ENCODE measurements around the gene TRIM7. TPM values are rescaled to one million over a fixed set of nuclear protein-coding genes. Genes with fewer than 3 reads are reported as not detected.
A peak's percentile ranks its signal among the peaks of the same experiment; 100 is the strongest.

TRIM7 gene
- total RNA-seq, 3 donors from 2014 or later (not counting 1 experiment from before 2014, with no cell fraction given) = 0.73 to 1.2 TPM; not detected in 1

DNA sequence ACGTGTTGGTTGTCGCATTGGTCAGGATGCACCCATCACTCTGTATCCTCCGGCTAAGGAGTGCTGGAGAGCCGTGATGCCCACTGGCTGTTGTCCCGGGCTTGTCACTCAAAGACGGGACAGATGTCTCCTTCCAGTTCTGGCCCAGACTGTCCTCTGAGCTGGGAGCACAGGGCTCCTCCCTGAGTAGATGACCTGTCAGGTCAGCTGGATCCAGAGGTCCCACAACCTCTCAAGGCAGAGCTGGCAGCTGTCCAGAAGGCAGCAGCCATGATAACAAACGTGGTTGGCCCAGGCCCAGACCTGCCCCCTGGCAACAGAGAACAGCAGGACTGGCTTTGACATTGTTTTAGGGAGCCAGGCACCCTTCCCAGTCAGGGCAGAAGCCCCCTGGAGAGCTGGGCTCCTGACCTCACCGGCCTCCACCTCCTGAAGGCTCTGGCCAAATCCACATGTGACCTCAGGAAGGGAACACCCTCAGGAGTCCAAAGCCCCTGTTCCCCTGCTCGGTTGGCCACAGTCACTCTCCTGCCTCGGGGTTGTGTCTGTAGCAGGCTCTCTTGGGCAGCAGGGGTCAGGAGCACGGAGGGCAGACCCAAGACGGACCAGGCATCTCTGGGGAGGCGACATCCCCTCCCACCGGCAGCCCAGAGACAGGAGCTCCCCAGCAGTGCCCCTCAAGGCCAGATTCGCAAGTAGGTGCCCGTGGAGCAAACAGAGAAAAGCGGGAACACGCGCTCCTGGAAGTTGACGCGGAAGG is 10.3 kb downstream of the TRIM7 start:
- no peak overlapping the region for H3K4me3 Mint-ChIP-seq
- H3K9me3 Mint-ChIP-seq = no peaks in the 10 kb centered on the region
- H3K9me3 ChIP-seq (ENCODE audit: control insufficient read depth, insufficient read depth, low read length) = no peaks in the 10 kb centered on the region
- H3K27ac Mint-ChIP-seq = no peak overlapping the region
- H3K27ac ChIP-seq (ENCODE audit: low read length) = no peak overlapping the region
- peaks cover 29 to 34% of the 10 kb centered on the region in 2 donors for H3K4me1 Mint-ChIP-seq
- no peaks in the 10 kb centered on the region for H3K36me3 ChIP-seq (ENCODE audit: control insufficient read depth, insufficient read depth, low read length)
- intact Hi-C loops (cut with micrococcal nuclease) = no loop called here
- no peaks in the 10 kb centered on the region for H3K36me3 Mint-ChIP-seq
- ATAC-seq (no peak), DNase-seq (no peak)
- peaks cover 21% of the 10 kb centered on the region for H3K4me1 ChIP-seq (ENCODE audit: control insufficient read depth, insufficient read depth, low read length)
- H3K27me3 ChIP-seq (ENCODE audit: control insufficient read depth, insufficient read depth, low read length) = no peaks in the 10 kb centered on the region
- 90% methylated on average over 21 of the region's 21 CpGs for WGBS (ENCODE audit: insufficient coverage)
- peaks cover 0 to 10% of the 10 kb centered on the region in 2 donors for H3K27me3 Mint-ChIP-seq (ENCODE audit: low read depth in 2 of 2)
- no peak overlapping the region for H3K4me3 ChIP-seq (ENCODE audit: low read length)
- TF ChIP-seq CTCF (IDR thresholded peaks at IDR 0.05) = no peak

DNA sequence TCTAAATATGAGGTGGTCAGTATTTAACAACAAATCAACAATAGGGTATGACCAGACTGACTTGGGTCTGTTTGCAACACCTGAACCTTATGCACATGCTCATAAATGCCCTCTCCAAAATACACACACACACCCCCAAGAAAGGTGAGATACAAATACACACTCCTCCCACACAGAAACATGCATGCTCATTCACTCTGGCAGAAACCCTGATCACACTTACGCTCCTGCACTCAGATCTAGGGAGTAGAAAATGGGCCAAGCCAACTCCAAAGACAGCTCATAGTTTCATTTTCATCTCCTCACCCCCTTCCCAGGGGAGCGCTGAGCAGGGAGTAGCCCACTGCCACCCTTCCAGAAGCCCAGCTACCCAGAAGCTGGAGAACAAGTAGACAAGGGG is 11.3 kb downstream of the TRIM7 start:
- Histone ChIP-seq H3K27ac (ENCODE audit: low read length) (no peak overlapping the region), H3K27me3 (ENCODE audit: control insufficient read depth, insufficient read depth, low read length) (no peaks in the 10 kb centered on the region), H3K9me3 (ENCODE audit: control insufficient read depth, insufficient read depth, low read length) (no peaks in the 10 kb centered on the region), H3K4me3 (ENCODE audit: low read length) (no peak overlapping the region), H3K36me3 (ENCODE audit: control insufficient read depth, insufficient read depth, low read length) (no peaks in the 10 kb centered on the region), H3K4me1 (ENCODE audit: control insufficient read depth, insufficient read depth, low read length) (peaks cover 21% of the 10 kb centered on the region)
- Mint-ChIP-seq H3K27me3 (ENCODE audit: low read depth in 2 of 2) (peaks cover 3 to 10% of the 10 kb centered on the region in 2 donors), H3K36me3 (peaks cover 4% of the 10 kb centered on the region), H3K4me1 (peaks cover 39 to 44% of the 10 kb centered on the region in 2 donors), H3K9me3 (no peaks in the 10 kb centered on the region), H3K27ac (peak overlapping the region in 1 of 2 donors; percentile 100), H3K4me3 (no peak overlapping the region)
- intact Hi-C loops (cut with micrococcal nuclease) = no loop called here
- TF ChIP-seq CTCF (IDR thresholded peaks at IDR 0.05) = no peak
- DNase-seq (no peak), ATAC-seq (no peak)
- WGBS (ENCODE audit: insufficient coverage) = 96% methylated on average over 2 of the region's 2 CpGs

DNA sequence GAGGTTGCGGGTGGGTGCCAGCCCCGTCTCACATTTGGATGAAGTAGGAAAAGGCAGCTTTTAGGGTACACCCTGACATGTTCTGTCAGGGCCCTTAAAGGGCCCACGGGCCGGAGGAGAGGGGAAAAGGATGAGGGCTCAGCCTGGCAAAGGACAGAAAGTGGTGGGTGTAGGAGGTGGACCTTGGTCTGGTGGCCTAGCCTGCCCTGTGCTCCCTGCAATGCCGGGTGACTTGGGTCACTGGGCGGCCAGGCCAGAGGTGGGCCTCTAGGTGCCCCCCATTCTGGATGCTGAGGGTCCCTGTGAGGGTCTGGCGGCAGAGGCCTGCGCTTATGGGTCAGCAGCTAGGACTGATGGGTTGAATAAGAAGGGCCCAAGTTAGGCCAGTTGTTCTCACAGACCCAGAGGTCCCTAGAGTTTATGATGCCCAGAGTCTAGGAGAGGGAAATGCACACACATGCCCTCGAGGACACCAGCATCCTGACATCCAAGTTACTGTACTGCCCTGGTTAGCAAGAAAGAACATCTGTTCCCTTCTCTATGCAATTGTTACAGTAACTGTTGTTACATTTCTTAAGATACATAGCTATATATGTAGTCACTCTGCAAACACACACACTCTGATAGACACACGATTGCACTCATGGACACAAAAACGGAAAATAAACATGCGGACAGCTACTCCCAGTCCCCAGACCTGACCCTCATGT is 12.5 kb downstream of the TRIM7 start:
- Histone ChIP-seq H3K4me3 (ENCODE audit: low read length) (peak overlapping the region; percentile 91), H3K4me1 (ENCODE audit: control insufficient read depth, insufficient read depth, low read length) (peaks cover 32% of the 10 kb centered on the region), H3K9me3 (ENCODE audit: control insufficient read depth, insufficient read depth, low read length) (no peaks in the 10 kb centered on the region), H3K27me3 (ENCODE audit: control insufficient read depth, insufficient read depth, low read length) (no peaks in the 10 kb centered on the region), H3K27ac (ENCODE audit: low read length) (peak overlapping the region; percentile 68), H3K36me3 (ENCODE audit: control insufficient read depth, insufficient read depth, low read length) (no peaks in the 10 kb centered on the region)
- peak overlapping the region; percentile 99 to 100 for H3K27ac Mint-ChIP-seq
- ATAC-seq (no peak), DNase-seq (no peak)
- H3K4me1 Mint-ChIP-seq = peaks cover 50 to 56% of the 10 kb centered on the region in 2 donors
- H3K27me3 Mint-ChIP-seq (ENCODE audit: low read depth in 2 of 2) = peaks cover 6 to 15% of the 10 kb centered on the region in 2 donors
- peak overlapping the region; percentile 100 for H3K4me3 Mint-ChIP-seq
- peaks cover 10% of the 10 kb centered on the region for H3K36me3 Mint-ChIP-seq
- no peak for TF ChIP-seq CTCF (IDR thresholded peaks at IDR 0.05)
- H3K9me3 Mint-ChIP-seq = no peaks in the 10 kb centered on the region
- WGBS (ENCODE audit: insufficient coverage) = 55% methylated on average over 10 of the region's 12 CpGs
- intact Hi-C loops (cut with micrococcal nuclease) = no loop called here
